ENCODE measurements around the gene DPP7. TPM values are rescaled to one million over a fixed set of nuclear protein-coding genes. Genes with fewer than 3 reads are reported as not detected.

The DPP7 gene
- total RNA-seq, 1 experiment from 2014 or later: 13.4 TPM

Other genes with a start within 250 kb of the DPP7 start
- gene EDF1, start 248.4 kb downstream of the DPP7 start, total RNA-seq (2014; rRNA removed; shearing (Covaris generic)): 410 and 447 TPM in 2 replicates
- 19.5 and 23.6 TPM in 2 replicates for gene TRAF2, start 228.2 kb downstream of the DPP7 start, total RNA-seq (2014; rRNA removed; shearing (Covaris generic))
- gene FBXW5, start 170.0 kb downstream of the DPP7 start, total RNA-seq (2014; rRNA removed; shearing (Covaris generic)): 37.1 and 40.4 TPM in 2 replicates
- gene C8G, start 169.5 kb downstream of the DPP7 start, total RNA-seq (2014; rRNA removed; shearing (Covaris generic)): not detected in 2 replicates
- not detected in 2 replicates for gene LCN12, start 162.5 kb downstream of the DPP7 start, total RNA-seq (2014; rRNA removed; shearing (Covaris generic))
- not detected in 2 replicates for gene PTGDS, start 137.2 kb downstream of the DPP7 start, total RNA-seq (2014; rRNA removed; shearing (Covaris generic))
- gene LCNL1, start 131.7 kb downstream of the DPP7 start, total RNA-seq (2014; rRNA removed; shearing (Covaris generic)): not detected in 2 replicates
- gene PAXX, start 122.3 kb downstream of the DPP7 start, total RNA-seq (2014; rRNA removed; shearing (Covaris generic)): 25.9 and 27.8 TPM in 2 replicates
- gene CLIC3, start 118.2 kb downstream of the DPP7 start, total RNA-seq (2014; rRNA removed; shearing (Covaris generic)): 0.28 and 0.55 TPM in 2 replicates
- 4.0 and 4.6 TPM in 2 replicates for gene ABCA2, start 86.5 kb downstream of the DPP7 start, total RNA-seq (2014; rRNA removed; shearing (Covaris generic))
- not detected in 2 replicates for gene FUT7, start 82.6 kb downstream of the DPP7 start, total RNA-seq (2014; rRNA removed; shearing (Covaris generic))
- gene NPDC1, start 68.6 kb downstream of the DPP7 start, total RNA-seq (2014; rRNA removed; shearing (Covaris generic)): 0.51 and 0.91 TPM in 2 replicates
- 1.9 and 2.0 TPM in 2 replicates for gene ENTPD2, start 60.7 kb downstream of the DPP7 start, total RNA-seq (2014; rRNA removed; shearing (Covaris generic))
- gene SAPCD2, start 44.2 kb downstream of the DPP7 start, total RNA-seq (2014; rRNA removed; shearing (Covaris generic)): 69.7 and 71.0 TPM in 2 replicates
- gene UAP1L1, start 37.2 kb downstream of the DPP7 start, total RNA-seq (2014; rRNA removed; shearing (Covaris generic)): 12.6 and 13.8 TPM in 2 replicates
- 38.4 and 42.6 TPM in 2 replicates for gene MAN1B1, start 27.7 kb downstream of the DPP7 start, total RNA-seq (2014; rRNA removed; shearing (Covaris generic))
- gene GRIN1, start 24.4 kb upstream of the DPP7 start, total RNA-seq (2014; rRNA removed; shearing (Covaris generic)): 0.49 and 2.0 TPM in 2 replicates
- gene LRRC26, start 55.3 kb upstream of the DPP7 start, total RNA-seq (2014; rRNA removed; shearing (Covaris generic)): 0.24 and 0.53 TPM in 2 replicates
- not detected in 2 replicates for gene TMEM210, start 57.3 kb upstream of the DPP7 start, total RNA-seq (2014; rRNA removed; shearing (Covaris generic))
- 29.7 and 38.7 TPM in 2 replicates for gene ANAPC2, start 73.8 kb upstream of the DPP7 start, total RNA-seq (2014; rRNA removed; shearing (Covaris generic))
- 73.0 and 88.1 TPM in 2 replicates for gene SSNA1, start 73.9 kb upstream of the DPP7 start, total RNA-seq (2014; rRNA removed; shearing (Covaris generic))
- gene TPRN, start 86.0 kb upstream of the DPP7 start, total RNA-seq (2014; rRNA removed; shearing (Covaris generic)): 14.0 and 14.8 TPM in 2 replicates
- gene TMEM203, start 90.9 kb upstream of the DPP7 start, total RNA-seq (2014; rRNA removed; shearing (Covaris generic)): 57.3 and 60.5 TPM in 2 replicates
- gene NDOR1, start 91.0 kb upstream of the DPP7 start, total RNA-seq (2014; rRNA removed; shearing (Covaris generic)): 12.5 and 17.2 TPM in 2 replicates
- 0.23 and 0.43 TPM in 2 replicates for gene RNF208, start 107.5 kb upstream of the DPP7 start, total RNA-seq (2014; rRNA removed; shearing (Covaris generic))
- 1.7 TPM in 2 replicates for gene CYSRT1, start 110.4 kb upstream of the DPP7 start, total RNA-seq (2014; rRNA removed; shearing (Covaris generic))
- gene RNF224, start 112.8 kb upstream of the DPP7 start, total RNA-seq (2014; rRNA removed; shearing (Covaris generic)): not detected in 2 replicates
- 0.06 TPM in 1 of 2 replicates, not detected in the other for gene SLC34A3, start 116.2 kb upstream of the DPP7 start, total RNA-seq (2014; rRNA removed; shearing (Covaris generic))
- 528 and 565 TPM in 2 replicates for gene TUBB4B, start 126.6 kb upstream of the DPP7 start, total RNA-seq (2014; rRNA removed; shearing (Covaris generic))
- gene STPG3, start 136.6 kb upstream of the DPP7 start, total RNA-seq (2014; rRNA removed; shearing (Covaris generic)): not detected in 2 replicates
- gene NELFB, start 140.6 kb upstream of the DPP7 start, total RNA-seq (2014; rRNA removed; shearing (Covaris generic)): 65.5 and 66.8 TPM in 2 replicates
- gene TOR4A, start 163.0 kb upstream of the DPP7 start, total RNA-seq (2014; rRNA removed; shearing (Covaris generic)): 4.0 and 4.4 TPM in 2 replicates
- 0.89 and 1.0 TPM in 2 replicates for gene NRARP, start 187.5 kb upstream of the DPP7 start, total RNA-seq (2014; rRNA removed; shearing (Covaris generic))